Measurements from ENCODE around the gene LRRC25.

The LRRC25 gene

DNA sequence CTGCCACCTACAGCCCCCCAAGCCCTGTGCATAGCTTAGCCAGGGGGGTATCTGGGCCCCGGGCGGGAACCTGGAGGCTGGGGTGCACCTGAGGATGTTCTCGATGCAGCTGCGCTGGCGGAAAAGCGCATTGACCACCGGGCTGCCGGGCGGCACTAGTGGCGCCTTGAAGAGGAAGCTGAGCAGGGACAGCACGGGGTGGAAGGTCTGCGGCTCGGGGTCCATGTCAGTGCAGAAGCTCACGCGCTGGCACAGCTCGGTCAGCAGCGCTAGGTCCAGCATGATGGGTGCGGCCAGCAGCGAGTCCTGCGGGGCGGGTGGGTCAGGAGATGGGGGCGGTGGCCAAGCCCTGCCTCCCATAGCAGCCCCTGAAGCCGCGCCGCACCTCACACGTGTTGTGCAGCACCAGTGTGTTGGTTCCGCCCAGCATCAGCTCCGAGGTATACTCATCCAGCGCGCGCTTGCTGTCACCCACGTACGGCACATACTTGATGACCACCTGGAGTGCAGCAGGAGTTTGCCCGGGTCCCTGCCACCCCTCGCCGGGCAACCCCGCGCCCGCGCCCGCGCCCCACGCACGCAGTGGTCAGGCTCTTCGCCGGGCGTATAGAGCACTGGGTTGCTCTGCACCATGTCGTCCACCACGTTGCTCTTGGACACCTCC lies 37.9 kb upstream of the LRRC25 start:
- DNase-seq (ENCODE audit: low read depth in 2 of 2), result no peak
- H3K4me3 ChIP-seq (replicated peaks in 1 of 2; ENCODE audit: low read depth in 2 of 2, low read length in 2 of 2), result no peak overlapping the region
- TF ChIP-seq, protein P1, sequence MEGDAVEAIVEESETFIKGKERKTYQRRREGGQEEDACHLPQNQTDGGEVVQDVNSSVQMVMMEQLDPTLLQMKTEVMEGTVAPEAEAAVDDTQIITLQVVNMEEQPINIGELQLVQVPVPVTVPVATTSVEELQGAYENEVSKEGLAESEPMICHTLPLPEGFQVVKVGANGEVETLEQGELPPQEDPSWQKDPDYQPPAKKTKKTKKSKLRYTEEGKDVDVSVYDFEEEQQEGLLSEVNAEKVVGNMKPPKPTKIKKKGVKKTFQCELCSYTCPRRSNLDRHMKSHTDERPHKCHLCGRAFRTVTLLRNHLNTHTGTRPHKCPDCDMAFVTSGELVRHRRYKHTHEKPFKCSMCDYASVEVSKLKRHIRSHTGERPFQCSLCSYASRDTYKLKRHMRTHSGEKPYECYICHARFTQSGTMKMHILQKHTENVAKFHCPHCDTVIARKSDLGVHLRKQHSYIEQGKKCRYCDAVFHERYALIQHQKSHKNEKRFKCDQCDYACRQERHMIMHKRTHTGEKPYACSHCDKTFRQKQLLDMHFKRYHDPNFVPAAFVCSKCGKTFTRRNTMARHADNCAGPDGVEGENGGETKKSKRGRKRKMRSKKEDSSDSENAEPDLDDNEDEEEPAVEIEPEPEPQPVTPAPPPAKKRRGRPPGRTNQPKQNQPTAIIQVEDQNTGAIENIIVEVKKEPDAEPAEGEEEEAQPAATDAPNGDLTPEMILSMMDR (IDR thresholded peaks at IDR 0.05; ENCODE audit: low read depth, low read length), result no peak

DNA sequence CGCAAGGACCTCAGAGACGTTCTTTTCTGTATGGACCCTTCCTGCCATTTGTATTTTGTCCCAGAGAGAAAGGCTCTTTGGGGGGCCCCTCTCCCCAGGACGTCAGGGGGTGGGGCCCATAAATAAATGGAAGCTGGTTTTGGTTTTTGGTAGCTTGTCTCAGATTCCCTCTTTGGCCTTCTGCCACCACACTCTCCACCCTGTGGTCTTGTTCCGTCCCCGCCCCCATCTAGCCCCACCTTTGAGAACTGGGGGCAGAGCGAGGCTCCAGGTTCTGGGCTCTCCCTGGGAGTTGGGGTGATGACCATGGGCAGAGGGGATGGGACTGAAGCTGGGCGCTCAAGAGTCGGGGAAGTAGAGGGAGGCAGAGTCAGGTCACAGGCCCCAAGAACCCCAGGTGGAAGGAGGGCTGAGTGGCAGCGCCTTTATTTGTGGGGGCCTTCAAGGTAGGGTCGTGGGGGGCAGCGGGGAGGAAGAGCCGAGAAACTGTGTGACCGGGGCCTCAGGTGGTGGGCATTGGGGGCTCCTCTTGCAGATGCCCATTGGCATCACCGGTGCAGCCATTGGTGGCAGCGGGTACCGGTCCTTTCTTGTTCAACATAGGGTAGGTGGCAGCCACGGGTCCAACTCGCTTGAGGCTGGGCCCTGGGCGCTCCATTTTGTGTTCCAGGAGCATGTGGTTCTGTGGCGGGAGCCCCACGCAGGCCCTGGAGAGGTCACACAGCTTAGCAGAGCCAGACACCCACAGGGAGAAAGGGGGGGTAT lies 37.2 kb upstream of the LRRC25 start:
- H3K4me3 ChIP-seq (replicated peaks in 1 of 2; ENCODE audit: low read depth in 2 of 2, low read length in 2 of 2), result no peak overlapping the region
- TF ChIP-seq, protein P1 (IDR thresholded peaks at IDR 0.05; ENCODE audit: low read depth, low read length), result no peak
- no peak for DNase-seq (ENCODE audit: low read depth in 2 of 2)

DNA sequence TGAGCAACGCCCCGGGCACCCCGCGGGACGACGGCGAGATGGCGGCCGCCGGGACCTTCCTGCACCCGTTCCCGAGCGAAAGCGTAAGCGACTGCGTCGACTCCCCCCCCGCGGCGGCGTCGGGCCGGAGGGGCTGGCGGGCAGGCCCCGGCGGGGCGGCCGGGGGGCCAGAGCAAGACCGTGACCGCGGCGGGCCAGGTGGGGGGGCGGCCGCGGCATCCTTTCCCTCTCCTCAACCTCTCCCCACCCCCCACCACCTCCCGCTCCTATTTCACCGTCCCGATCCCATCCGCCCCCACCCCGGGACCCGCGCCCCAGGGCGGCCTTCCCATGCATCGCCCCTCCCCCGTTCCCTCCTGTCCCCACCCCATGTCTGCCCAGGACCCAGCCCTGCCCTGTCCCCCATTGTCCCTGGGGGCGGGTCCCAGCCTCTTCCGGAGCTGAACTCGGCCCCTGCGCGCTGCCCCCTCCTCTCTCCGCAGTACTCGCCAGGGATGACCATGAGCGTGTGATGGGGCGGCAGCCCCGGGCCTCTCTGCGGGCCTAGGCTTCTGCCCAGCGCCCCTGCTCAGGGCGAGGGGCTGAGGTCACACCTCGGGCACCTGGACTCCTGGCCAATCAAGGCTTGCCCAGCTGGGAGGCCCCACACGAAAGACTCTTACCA lies 36.4 kb upstream of the LRRC25 start:
- no peak for DNase-seq (ENCODE audit: low read depth in 2 of 2)
- TF ChIP-seq, protein P1 (IDR thresholded peaks at IDR 0.05; ENCODE audit: low read depth, low read length), result no peak
- H3K4me3 ChIP-seq (replicated peaks in 1 of 2; ENCODE audit: low read depth in 2 of 2, low read length in 2 of 2), result peak overlapping the region in 1 of 2 donors; percentile 23

DNA sequence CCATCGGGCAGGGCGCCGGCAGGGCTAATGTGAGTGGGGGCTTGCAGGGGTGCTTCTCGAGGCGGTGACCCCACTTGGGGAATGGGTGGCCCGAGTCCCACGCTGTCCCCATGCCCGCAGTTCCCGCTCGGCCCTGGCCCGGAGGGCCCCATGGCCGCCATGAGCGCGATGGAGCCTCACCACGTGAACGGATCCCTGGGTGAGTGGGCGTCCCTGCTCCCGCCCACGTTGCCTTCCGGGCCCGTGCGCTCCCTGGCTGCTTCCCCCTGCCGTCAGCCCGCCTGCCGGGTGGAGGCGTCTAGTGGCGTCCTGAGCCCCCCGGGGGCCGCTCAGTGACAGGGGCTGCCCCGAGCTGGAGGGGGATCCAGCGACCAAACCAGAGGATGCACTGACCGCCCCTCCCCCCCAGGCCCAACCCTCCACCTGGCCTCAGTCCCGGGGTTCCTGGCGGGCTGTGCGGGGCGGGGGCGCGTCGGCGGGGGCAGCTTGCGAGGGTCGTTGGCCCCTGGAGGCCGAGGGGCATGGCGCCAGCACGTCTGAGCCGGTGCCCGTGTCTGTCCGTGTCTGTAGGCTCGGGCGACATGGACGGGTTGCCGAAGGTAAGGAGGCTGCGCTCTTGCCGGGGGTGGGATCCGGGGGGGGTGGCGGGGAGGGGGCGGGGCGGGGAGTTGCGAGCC lies 35.7 kb upstream of the LRRC25 start:
- H3K4me3 ChIP-seq (replicated peaks in 1 of 2; ENCODE audit: low read depth in 2 of 2, low read length in 2 of 2), result peak overlapping the region; percentile 21 to 23
- no peak for DNase-seq (ENCODE audit: low read depth in 2 of 2)
- TF ChIP-seq, protein P1 (IDR thresholded peaks at IDR 0.05; ENCODE audit: low read depth, low read length), result no peak

DNA sequence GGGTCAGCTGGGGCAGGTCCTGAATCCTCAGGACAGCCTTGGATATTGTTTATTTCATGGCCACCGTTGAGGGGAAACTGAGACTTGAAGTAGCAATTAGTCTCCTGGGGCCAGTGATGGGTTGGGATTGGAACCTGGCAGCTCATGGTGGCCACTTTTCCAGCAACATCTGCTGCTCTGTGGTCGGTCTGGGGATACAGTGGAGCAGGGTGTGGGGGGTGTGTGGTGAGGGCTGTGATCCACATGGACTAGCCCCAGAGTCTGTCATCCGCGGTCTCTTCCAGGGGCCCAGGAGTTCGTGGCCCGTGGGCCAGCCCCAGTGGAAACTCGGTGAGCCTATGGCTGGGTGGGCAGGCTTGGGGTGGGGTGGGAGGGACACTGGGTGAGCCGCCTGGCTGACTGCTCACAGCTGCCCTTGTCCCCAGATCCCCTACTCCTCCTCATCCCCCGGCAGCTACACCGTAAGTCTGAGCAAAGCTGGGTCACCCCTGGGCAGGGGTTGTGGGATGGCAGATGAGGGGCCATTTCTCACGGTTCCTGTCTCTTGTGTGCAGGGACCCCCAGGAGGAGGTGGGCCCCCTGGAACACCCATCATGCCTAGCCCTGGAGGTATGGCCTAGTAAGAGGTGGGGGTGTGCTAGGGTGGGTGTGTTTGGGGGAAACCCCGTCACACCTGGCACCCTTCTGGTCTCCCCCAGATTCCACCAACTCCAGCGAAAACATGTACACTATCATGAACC lies 35.0 kb upstream of the LRRC25 start:
- TF ChIP-seq, protein P1 (IDR thresholded peaks at IDR 0.05; ENCODE audit: low read depth, low read length), result no peak
- DNase-seq (ENCODE audit: low read depth in 2 of 2), result no peak
- H3K4me3 ChIP-seq (replicated peaks in 1 of 2; ENCODE audit: low read depth in 2 of 2, low read length in 2 of 2), result no peak overlapping the region

All from cardiac fibroblast (primary cell).